Neural cell (in vitro differentiated cells): ENCODE data around the gene ARPC5L. TPM values are rescaled to one million over a fixed set of nuclear protein-coding genes. Genes with fewer than 3 reads are reported as not detected.

Experiments used
- H2AFZ ChIP-seq: fragments of 200-600, 300-800 bp; sonication (generic), shearing (Covaris generic); 2 replicates; pipeline ENCODE4 v1.6.0; 2014; ENCODE audit warnings: low read depth, mild to moderate bottlenecking, antibody characterized with exemption, low read length, moderate library complexity
- H3F3A ChIP-seq: fragments of 200-600 bp; shearing (Covaris generic); 2 replicates; pipeline ENCODE4 v1.6.1; 2016; ENCODE audit warnings: mild to moderate bottlenecking, moderate library complexity, mixed read lengths, antibody characterized with exemption, low read length; ENCODE audit not compliant: insufficient read depth, poor library complexity, severe bottlenecking
- H3K27ac ChIP-seq: fragments of 200-600, 300-800 bp; sonication (generic), shearing (Covaris generic); 2 replicates; pipeline ENCODE4 v1.5.1; 2014; ENCODE audit warnings: mild to moderate bottlenecking, low read length, moderate library complexity
- H3K27me3 ChIP-seq: fragments of 300-800, 200-600 bp; sonication (generic), shearing (Covaris generic); 2 replicates; pipeline ENCODE4 v1.6.0; 2014; ENCODE audit warnings: mild to moderate bottlenecking, low read depth, low read length, moderate library complexity; ENCODE audit not compliant: insufficient read depth
- H3K36me3 ChIP-seq: fragments of 300-800, 200-600 bp; sonication (generic), shearing (Covaris generic); 2 replicates; pipeline ENCODE4 v1.5.1; 2014; ENCODE audit warnings: mild to moderate bottlenecking, antibody characterized with exemption, low read length, moderate library complexity; ENCODE audit not compliant: insufficient read depth
- H3K4me2 ChIP-seq: fragments of 300-800, 200-600 bp; sonication (generic), shearing (Covaris generic); 2 replicates; pipeline ENCODE4 v1.6.0; 2014; ENCODE audit warnings: mild to moderate bottlenecking, low read length
- H3K4me3 ChIP-seq: fragments of 300-800, 200-600 bp; sonication (generic), shearing (Covaris generic); 2 replicates; pipeline ENCODE4 v1.5.1; 2014; ENCODE audit warnings: mild to moderate bottlenecking, low read length, moderate library complexity
- H3K79me2 ChIP-seq: fragments of 200-600 bp; shearing (Covaris generic); replicated peaks from 2 replicates; pipeline ENCODE4 v1.6.0; 2014; ENCODE audit warnings: mild to moderate bottlenecking, low read length, moderate library complexity; ENCODE audit not compliant: insufficient read depth
- H3K9ac ChIP-seq: fragments of 300-800, 200-600 bp; sonication (generic), shearing (Covaris generic); 2 replicates; pipeline ENCODE4 v1.6.1; 2016; ENCODE audit warnings: mild to moderate bottlenecking, low read length, mixed read lengths
- H3K9me2 ChIP-seq: fragments of 200-600 bp; shearing (Covaris generic); 2 replicates; pipeline ENCODE4 v1.6.1; 2016; ENCODE audit warnings: mild to moderate bottlenecking, low read length, mixed read lengths; ENCODE audit not compliant: insufficient read depth
- H3K9me3 ChIP-seq: fragments of 200-600, 300-800 bp; sonication (generic), shearing (Covaris generic); 2 replicates; pipeline ENCODE4 v1.6.1; 2016; ENCODE audit warnings: mild to moderate bottlenecking, mixed run types, low read length, moderate library complexity, mixed read lengths
- H4K20me1 ChIP-seq: fragments of 200-600 bp; shearing (Covaris generic); 2 replicates; pipeline ENCODE4 v1.6.1; 2016; ENCODE audit warnings: mild to moderate bottlenecking, mixed run types; ENCODE audit not compliant: insufficient read depth
- CTCF ChIP-seq: fragments of 450-650 bp; IDR thresholded peaks from 2 replicates; pipeline ENCODE4 v1.5.1; 2014; ENCODE audit warnings: antibody characterized with exemption, mild to moderate bottlenecking, moderate library complexity; ENCODE audit not compliant: poor library complexity, severe bottlenecking
- EP300 ChIP-seq: fragments of 450-650 bp; conservative IDR thresholded peaks from 2 replicates; pipeline ENCODE4 v1.6.1; 2014; ENCODE audit warnings: antibody characterized with exemption, mild to moderate bottlenecking, moderate library complexity; ENCODE audit not compliant: poor library complexity, severe bottlenecking
- EZH2 ChIP-seq: fragments of 200-600, 300-800 bp; shearing (Covaris generic), sonication (generic); IDR thresholded peaks from 2 replicates; pipeline ENCODE4 v1.6.1; 2014; ENCODE audit warnings: antibody characterized with exemption, low read length, borderline replicate concordance, mild to moderate bottlenecking; ENCODE audit not compliant: insufficient read depth, poor library complexity, severe bottlenecking
- MXI1 ChIP-seq: fragments of 450-650 bp; conservative IDR thresholded peaks from 2 replicates; pipeline ENCODE4 v1.6.1; 2014; ENCODE audit warnings: antibody characterized with exemption, mild to moderate bottlenecking; ENCODE audit not compliant: poor library complexity, severe bottlenecking
- POLR2AphosphoS5 ChIP-seq: IDR thresholded peaks from 2 replicates; pipeline ENCODE4 v1.6.1; 2012
- RAD21 ChIP-seq: fragments of 450-650 bp; conservative IDR thresholded peaks from 2 replicates; pipeline ENCODE4 v1.6.1; 2014; ENCODE audit warnings: antibody characterized with exemption, mild to moderate bottlenecking, moderate library complexity
- REST ChIP-seq: IDR thresholded peaks from 2 replicates; pipeline ENCODE4 v1.6.1; 2012; ENCODE audit warnings: borderline replicate concordance
- SMC3 ChIP-seq: fragments of 450-650 bp; conservative IDR thresholded peaks from 2 replicates; pipeline ENCODE4 v1.6.1; 2014; ENCODE audit warnings: antibody characterized with exemption, mild to moderate bottlenecking, moderate library complexity; ENCODE audit not compliant: poor library complexity
- TAF1 ChIP-seq: IDR thresholded peaks from 2 replicates; pipeline ENCODE4 v1.6.1; 2012; ENCODE audit warnings: low read depth
- polyA plus RNA-seq: library from polyadenylated mRNA; depleted of rRNA; stranded (reverse); fragments of >200 nt; gene quantifications from 2 replicates; pipeline ENCODE4 v1.2.3, GENCODE V29; 2014

Gene ARPC5L
- polyA plus RNA-seq, 1 donor from 2014 or later: 46.5 TPM

- Histone ChIP-seq H3K79me2 (no peaks in the 10 kb centered on the region), H3K9me2 (no peaks in the 10 kb centered on the region), H3K27me3 (no peaks in the 10 kb centered on the region), H3K36me3 (no peaks in the 10 kb centered on the region), H4K20me1 (no peaks in the 10 kb centered on the region), H3K9ac (no peak overlapping the region), H3K9me3 (no peaks in the 10 kb centered on the region), H2AFZ (no peak overlapping the region), H3F3A (no peaks in the 10 kb centered on the region), H3K4me2 (no peak overlapping the region), H3K27ac (no peak overlapping the region), H3K4me3 (no peak overlapping the region)
- no peak for TF ChIP-seq CTCF
- no peak for TF ChIP-seq EZH2
- TF ChIP-seq TAF1: no peak
- TF ChIP-seq SMC3: no peak
- no peak for TF ChIP-seq REST
- no peak for TF ChIP-seq POLR2AphosphoS5
- TF ChIP-seq MXI1: no peak
- TF ChIP-seq EP300: no peak
- TF ChIP-seq RAD21: no peak
These were observed 33.2 kb upstream of the ARPC5L start for GRCh38 chr9:124828489-124829333.

DNA sequence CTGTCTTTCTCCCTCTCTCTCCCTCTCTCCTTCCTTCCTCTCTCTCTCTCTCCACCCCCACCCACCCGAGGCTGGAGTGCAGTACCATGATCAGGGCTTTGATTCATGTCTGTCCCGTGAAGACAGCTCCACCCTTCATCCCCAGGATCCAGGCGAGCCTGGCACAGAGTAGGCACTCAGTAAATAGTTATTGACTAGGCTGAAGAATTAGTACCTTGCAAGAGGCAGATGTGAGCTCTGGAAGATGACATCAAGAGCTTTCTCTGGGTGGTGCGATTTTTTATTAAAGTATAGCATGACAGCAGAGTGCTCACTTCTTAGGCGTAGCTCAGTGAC lies 32.6 kb upstream of the ARPC5L start:
- Histone ChIP-seq H3F3A (no peaks in the 10 kb centered on the region), H4K20me1 (no peaks in the 10 kb centered on the region), H3K4me3 (no peak overlapping the region), H3K79me2 (no peaks in the 10 kb centered on the region), H3K4me2 (no peak overlapping the region), H3K9me3 (no peaks in the 10 kb centered on the region), H3K27me3 (no peaks in the 10 kb centered on the region), H3K27ac (no peak overlapping the region), H3K9me2 (no peaks in the 10 kb centered on the region), H3K9ac (no peak overlapping the region), H2AFZ (no peak overlapping the region), H3K36me3 (no peaks in the 10 kb centered on the region)
- TF ChIP-seq POLR2AphosphoS5: no peak
- TF ChIP-seq REST: no peak
- no peak for TF ChIP-seq EZH2
- TF ChIP-seq SMC3: no peak
- no peak for TF ChIP-seq TAF1
- no peak for TF ChIP-seq MXI1
- TF ChIP-seq EP300: no peak
- no peak for TF ChIP-seq CTCF
- TF ChIP-seq RAD21: no peak
